Adrenal gland (tissue), 5 donors: ENCODE data around the gene SLC7A6OS.

Source experiments
- POLR2A ChIP-seq, 2 donors: fragments of 450-650 bp; IDR thresholded peaks; one replicate each; pipeline ENCODE4 v1.6.1; 2017; ENCODE audit warnings: antibody characterized with exemption in 2 of 2, mild to moderate bottlenecking in 2 of 2, moderate library complexity in 1 of 2
- TF ChIP-seq, protein P1 (sequence below), 6 experiments: fragments of 450-650 bp in 4 of 6; fragments of 200-600 bp in 2 of 6; sonication (generic) in 1 of 6; IDR thresholded peaks; 1 replicate in 5 of 6; 2 replicates in 1 of 6; pipeline versions ENCODE4 v1.5.1 to v1.8.0; 2016 to 2021; ENCODE audit warnings: antibody characterized with exemption in 6 of 6, mild to moderate bottlenecking in 2 of 6, moderate library complexity in 1 of 6
- donor health status: DM: no; HTN: no; CAD: no.

DNA sequence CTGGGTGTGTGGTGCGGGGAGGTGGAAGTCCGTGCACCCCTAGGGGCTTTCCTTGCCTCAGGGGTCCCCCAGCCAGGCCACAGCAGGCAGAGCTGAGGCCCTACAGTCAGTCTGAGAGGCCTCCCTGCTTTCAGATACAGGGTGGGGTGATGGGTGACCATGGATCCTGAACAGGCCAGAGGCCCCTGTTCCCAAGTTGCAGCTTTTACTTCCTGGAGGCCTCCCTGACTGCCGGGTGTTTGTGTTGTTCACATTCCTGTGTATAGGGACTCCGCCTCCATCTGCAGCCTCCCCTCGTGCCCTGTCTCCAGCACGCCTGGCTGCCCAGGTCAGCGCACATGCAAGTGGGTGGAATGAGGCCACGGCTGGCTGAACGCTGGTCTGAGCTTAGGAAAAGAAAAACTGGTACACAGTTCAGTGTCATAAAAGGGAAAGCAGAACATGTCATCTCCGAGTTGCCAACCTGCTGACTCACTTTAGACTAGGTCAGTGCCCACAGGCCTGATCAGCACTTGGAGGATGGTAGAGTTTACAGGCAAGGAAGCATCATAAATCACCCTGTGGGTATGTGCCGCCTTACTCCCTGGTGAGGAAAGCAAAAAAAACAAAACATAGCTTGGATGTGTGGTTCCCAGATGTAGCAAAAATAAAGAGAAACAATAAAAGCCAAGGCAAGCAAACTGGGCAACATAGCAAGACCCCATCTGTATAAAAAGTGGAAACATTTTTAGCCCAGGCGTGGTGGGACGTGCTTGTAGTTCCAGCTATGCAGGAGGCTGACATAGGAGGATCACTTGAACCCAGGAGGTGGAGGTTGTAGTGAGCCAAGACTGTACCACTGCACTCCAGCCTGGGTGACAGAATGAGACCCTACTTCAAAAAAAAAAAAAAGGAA, 52.6 kb downstream of the SLC7A6OS start:
- TF ChIP-seq, protein P1, sequence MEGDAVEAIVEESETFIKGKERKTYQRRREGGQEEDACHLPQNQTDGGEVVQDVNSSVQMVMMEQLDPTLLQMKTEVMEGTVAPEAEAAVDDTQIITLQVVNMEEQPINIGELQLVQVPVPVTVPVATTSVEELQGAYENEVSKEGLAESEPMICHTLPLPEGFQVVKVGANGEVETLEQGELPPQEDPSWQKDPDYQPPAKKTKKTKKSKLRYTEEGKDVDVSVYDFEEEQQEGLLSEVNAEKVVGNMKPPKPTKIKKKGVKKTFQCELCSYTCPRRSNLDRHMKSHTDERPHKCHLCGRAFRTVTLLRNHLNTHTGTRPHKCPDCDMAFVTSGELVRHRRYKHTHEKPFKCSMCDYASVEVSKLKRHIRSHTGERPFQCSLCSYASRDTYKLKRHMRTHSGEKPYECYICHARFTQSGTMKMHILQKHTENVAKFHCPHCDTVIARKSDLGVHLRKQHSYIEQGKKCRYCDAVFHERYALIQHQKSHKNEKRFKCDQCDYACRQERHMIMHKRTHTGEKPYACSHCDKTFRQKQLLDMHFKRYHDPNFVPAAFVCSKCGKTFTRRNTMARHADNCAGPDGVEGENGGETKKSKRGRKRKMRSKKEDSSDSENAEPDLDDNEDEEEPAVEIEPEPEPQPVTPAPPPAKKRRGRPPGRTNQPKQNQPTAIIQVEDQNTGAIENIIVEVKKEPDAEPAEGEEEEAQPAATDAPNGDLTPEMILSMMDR (IDR thresholded peaks at IDR 0.05) = no peak
- TF ChIP-seq POLR2A (IDR thresholded peaks at IDR 0.05) = peak in 1 of 2 donors; percentile 72
